ENCODE results near the gene PCED1A. TPM values are rescaled to one million over a fixed set of nuclear protein-coding genes. Genes with fewer than 3 reads are reported as not detected.

Gene PCED1A
- total and polyA plus RNA-seq, 2 of the 8 experiments (the other 6 are each of a cell fraction or from before 2014, with no cell fraction given), result 13.4 to 18.9 TPM

- TF ChIP-seq POLR2AphosphoS5 (IDR thresholded peaks at IDR 0.05; ENCODE audit: low read depth, low read length), result no peak
These were observed 31.4 kb upstream of the PCED1A start (continued) for GRCh38 chr20:2871661-2872458.

All from H1 (cell line).